CD14-positive monocyte (primary cell): ENCODE measurements around the gene CHN2. TPM values are rescaled to one million over a fixed set of nuclear protein-coding genes. Genes with fewer than 3 reads are reported as not detected.

Experiments used
- DNase-seq, 3 donors: peaks; one replicate each; pipeline ENCODE4 v3.0.0-alpha.2; 2011 to 2022
- H2AFZ ChIP-seq: 2 replicates; pipeline ENCODE4 v1.6.0; 2012; ENCODE audit warnings: mild to moderate bottlenecking, low read depth, low read length, inconsistent platforms; ENCODE audit not compliant: insufficient read depth, poor library complexity, severe bottlenecking
- H3K27ac ChIP-seq, 2 donors: 1 replicate in 1 of 2; 2 replicates in 1 of 2; pipeline ENCODE4 v1.5.1; 2012 to 2013; ENCODE audit warnings: low read length in 2 of 2, control low read depth in 1 of 2, inconsistent platforms in 1 of 2, low read depth in 1 of 2, mild to moderate bottlenecking in 1 of 2
- H3K27me3 ChIP-seq, 2 donors: one replicate each; pipeline versions ENCODE4 v1.6.0 to v1.6.1; 2011 to 2013; ENCODE audit warnings: low read length in 2 of 2; ENCODE audit not compliant: control insufficient read depth in 2 of 2, insufficient read depth in 2 of 2
- H3K36me3 ChIP-seq, 2 donors: replicated peaks in 1 of 2; 1 replicate in 1 of 2; 2 replicates in 1 of 2; pipeline versions ENCODE4 v1.5.1 to v1.6.1; 2012 to 2013; ENCODE audit warnings: low read length in 2 of 2, control low read depth in 1 of 2, inconsistent platforms in 1 of 2, mild to moderate bottlenecking in 1 of 2; ENCODE audit not compliant: insufficient read depth in 2 of 2, control insufficient read depth in 1 of 2
- H3K4me1 ChIP-seq, 2 donors: 1 replicate in 1 of 2; 2 replicates in 1 of 2; pipeline versions ENCODE4 v1.5.1 to v1.6.1; 2012 to 2013; ENCODE audit warnings: low read length in 2 of 2, control low read depth in 1 of 2, inconsistent platforms in 1 of 2, mild to moderate bottlenecking in 1 of 2, moderate library complexity in 1 of 2; ENCODE audit not compliant: insufficient read depth in 2 of 2, control insufficient read depth in 1 of 2
- H3K4me2 ChIP-seq: replicated peaks from 2 replicates; pipeline ENCODE3; 2012; ENCODE audit warnings: low read length, moderate library complexity, mild to moderate bottlenecking; ENCODE audit not compliant: poor library complexity, severe bottlenecking; ENCODE audit errors: extremely low read depth
- H3K4me3 ChIP-seq, 3 experiments: fragments of 200-600 bp in 1 of 3; sonication (generic) in 1 of 3; replicated peaks in 1 of 3; 1 replicate in 2 of 3; 2 replicates in 1 of 3; pipeline ENCODE4 v1.5.1; 2011 to 2013; ENCODE audit warnings: low read length in 3 of 3, mild to moderate bottlenecking in 3 of 3, control low read depth in 2 of 3, low read depth in 2 of 3, inconsistent platforms in 1 of 3, moderate library complexity in 1 of 3
- H3K79me2 ChIP-seq: 2 replicates; pipeline ENCODE4 v1.6.0; 2012; ENCODE audit warnings: mild to moderate bottlenecking, control low read depth, inconsistent platforms, low read length, moderate library complexity; ENCODE audit not compliant: insufficient read depth
- H3K9ac ChIP-seq: 2 replicates; pipeline ENCODE4 v1.6.0; 2017; ENCODE audit warnings: low read length, mild to moderate bottlenecking; ENCODE audit not compliant: insufficient read depth, poor library complexity, severe bottlenecking
- H3K9me3 ChIP-seq, 2 donors: replicated peaks in 1 of 2; 1 replicate in 1 of 2; 2 replicates in 1 of 2; pipeline versions ENCODE4 v1.5.1 to v1.6.1; 2012 to 2013; ENCODE audit warnings: low read length in 2 of 2, control low read depth in 1 of 2; ENCODE audit not compliant: control insufficient read depth in 1 of 2, insufficient read depth in 1 of 2
- H4K20me1 ChIP-seq: 2 replicates; pipeline ENCODE4 v1.6.0; 2012; ENCODE audit warnings: mild to moderate bottlenecking, low read length, control low read depth, moderate library complexity; ENCODE audit not compliant: insufficient read depth
- H3K27ac Mint-ChIP-seq, 7 donors: one replicate each; pipeline ENCODE4 v1.8.0; 2020; ENCODE audit warnings: mild to moderate bottlenecking in 7 of 7, mixed read lengths in 7 of 7, moderate library complexity in 6 of 7, inconsistent platforms in 2 of 7
- H3K27me3 Mint-ChIP-seq, 3 donors: one replicate each; pipeline ENCODE4 v1.8.0; 2021 to 2022; ENCODE audit warnings: low read depth in 3 of 3, mild to moderate bottlenecking in 3 of 3, mixed read lengths in 3 of 3, moderate library complexity in 3 of 3, inconsistent platforms in 1 of 3
- H3K36me3 Mint-ChIP-seq, 2 donors: one replicate each; pipeline ENCODE4 v1.8.0; 2020; ENCODE audit warnings: mixed read lengths in 2 of 2, inconsistent platforms in 1 of 2, mild to moderate bottlenecking in 1 of 2
- H3K4me1 Mint-ChIP-seq: one replicate; pipeline ENCODE4 v1.8.0; 2020; ENCODE audit warnings: mild to moderate bottlenecking, mixed read lengths
- H3K4me3 Mint-ChIP-seq, 2 donors: one replicate each; pipeline ENCODE4 v1.8.0; 2020; ENCODE audit warnings: mild to moderate bottlenecking in 2 of 2, mixed read lengths in 2 of 2, moderate library complexity in 1 of 2
- H3K9me3 Mint-ChIP-seq, 7 donors: one replicate each; pipeline ENCODE4 v1.8.0; 2020 to 2022; ENCODE audit warnings: mixed read lengths in 7 of 7, mild to moderate bottlenecking in 6 of 7, moderate library complexity in 6 of 7, inconsistent platforms in 2 of 7
- CTCF ChIP-seq: fragments of 200-600 bp; IDR thresholded peaks from one replicate; pipeline ENCODE4 v1.8.0; 2022; ENCODE audit warnings: antibody characterized with exemption, mild to moderate bottlenecking
- WGBS: methylation state at CpG from one replicate; pipeline ENCODE4 v1.1.5; 2013; ENCODE audit warnings: missing lambda C conversion rate; ENCODE audit not compliant: insufficient coverage; 5-methylcytosine and 5-hydroxymethylcytosine counted together
- intact Hi-C, 2 donors: fragments of 100-400 bp; cut with micrococcal nuclease; formaldehyde crosslinking; loops; one replicate each; pipeline versions ENCODE4 v1.15.0 to v1.15.1; 2023
- polyA plus RNA-seq, 3 donors: library from polyadenylated mRNA; depleted of rRNA in 1 of 3; unstranded in 2 of 3; stranded (reverse) in 1 of 3; fragments of 300-500 nt in 2 of 3; fragments of >200 nt in 1 of 3; fragmentation: Illumina TruSeq in 2 of 3; gene quantifications; 1 replicate in 2 of 3; 2 replicates in 1 of 3; pipeline ENCODE4 v1.2.3, GENCODE V29; 2012 to 2021

CHN2 gene
- polyA plus RNA-seq, 3 donors: 26.6 to 66.5 (median 44.8) TPM

- Histone ChIP-seq H4K20me1 (peaks cover 23% of the 10 kb centered on the region), H3K4me1 (no peaks in the 10 kb centered on the region), H3K27ac (no peak overlapping the region), H3K79me2 (no peaks in the 10 kb centered on the region), H3K4me3 (no peak overlapping the region), H3K27me3 (no peaks in the 10 kb centered on the region), H3K36me3 (peaks cover 16 to 26% of the 10 kb centered on the region in 2 donors), H3K4me2 (no peak overlapping the region), H3K9me3 (no peaks in the 10 kb centered on the region), H3K9ac (no peak overlapping the region), H2AFZ (no peak overlapping the region)
- H3K27ac Mint-ChIP-seq: no peak overlapping the region
- WGBS: no CpG with 5 or more reads among the region's 4 CpGs
- no peak overlapping the region for H3K4me3 Mint-ChIP-seq
- intact Hi-C loops: no loop called here
- TF ChIP-seq CTCF: no peak
- no peak for DNase-seq
- H3K36me3 Mint-ChIP-seq: peaks cover 21 to 40% of the 10 kb centered on the region in 2 donors
- H3K9me3 Mint-ChIP-seq: peaks cover 0 to 3% (median 0%) of the 10 kb centered on the region in 7 donors
- H3K4me1 Mint-ChIP-seq: peaks cover 9% of the 10 kb centered on the region
- H3K27me3 Mint-ChIP-seq: peaks cover 0 to 3% (median 2%) of the 10 kb centered on the region in 3 donors
These were observed 159.8 kb downstream of the CHN2 start for GRCh38 chr7:29354340-29354739.

- Histone ChIP-seq H2AFZ (no peak overlapping the region), H3K27me3 (no peaks in the 10 kb centered on the region), H3K9me3 (no peaks in the 10 kb centered on the region), H3K4me3 (no peak overlapping the region), H3K36me3 (peaks cover 16 to 26% of the 10 kb centered on the region in 2 donors), H3K27ac (no peak overlapping the region), H3K79me2 (no peaks in the 10 kb centered on the region), H3K4me1 (no peaks in the 10 kb centered on the region), H3K9ac (no peak overlapping the region), H3K4me2 (no peak overlapping the region), H4K20me1 (peaks cover 20% of the 10 kb centered on the region)
- H3K36me3 Mint-ChIP-seq: peaks cover 21 to 36% of the 10 kb centered on the region in 2 donors
- no peak for TF ChIP-seq CTCF
- peaks cover 0 to 3% (median 0%) of the 10 kb centered on the region in 7 donors for H3K9me3 Mint-ChIP-seq
- H3K27ac Mint-ChIP-seq: no peak overlapping the region
- 100% methylated on average over 1 of the region's 7 CpGs for WGBS
- peaks cover 0 to 3% (median 2%) of the 10 kb centered on the region in 3 donors for H3K27me3 Mint-ChIP-seq
- intact Hi-C loops: no loop called here
- H3K4me3 Mint-ChIP-seq: no peak overlapping the region
- no peak for DNase-seq
- H3K4me1 Mint-ChIP-seq: peaks cover 9% of the 10 kb centered on the region
These were observed 160.8 kb downstream of the CHN2 start for GRCh38 chr7:29355388-29355787.
